ENCODE results near the gene MAML3. TPM values are rescaled to one million over a fixed set of nuclear protein-coding genes. Genes with fewer than 3 reads are reported as not detected.

The MAML3 gene
- total RNA-seq, 6 donors from 2014 or later, result 9.6 to 31.4 (median 14.5) TPM

- no peak overlapping the region for H3K27ac ChIP-seq
- H3K4me1 ChIP-seq, result peaks cover 10 to 28% (median 21%) of the 10 kb centered on the region in 4 donors
- TF ChIP-seq CTCF (IDR thresholded peaks at IDR 0.05) (no peak), EP300 (IDR thresholded peaks at IDR 0.05) (no peak), POLR2AphosphoS5 (IDR thresholded peaks at IDR 0.05) (no peak), POLR2A (IDR thresholded peaks at IDR 0.05) (no peak)
- no peak for DNase-seq
- H3K4me3 ChIP-seq, result no peak overlapping the region
- no peak for ATAC-seq (ENCODE audit: low FRiP score in 2 of 2)
- no peaks in the 10 kb centered on the region for H3K9me3 ChIP-seq
- no peaks in the 10 kb centered on the region for H3K36me3 ChIP-seq
- 65 to 75% methylated on average over 8 of the region's 8 CpGs for WGBS, 2 donors
- no peaks in the 10 kb centered on the region for H3K27me3 ChIP-seq
Measured at GRCh38 chr4:139795527-139796314, 358.3 kb downstream of the MAML3 start.

DNA sequence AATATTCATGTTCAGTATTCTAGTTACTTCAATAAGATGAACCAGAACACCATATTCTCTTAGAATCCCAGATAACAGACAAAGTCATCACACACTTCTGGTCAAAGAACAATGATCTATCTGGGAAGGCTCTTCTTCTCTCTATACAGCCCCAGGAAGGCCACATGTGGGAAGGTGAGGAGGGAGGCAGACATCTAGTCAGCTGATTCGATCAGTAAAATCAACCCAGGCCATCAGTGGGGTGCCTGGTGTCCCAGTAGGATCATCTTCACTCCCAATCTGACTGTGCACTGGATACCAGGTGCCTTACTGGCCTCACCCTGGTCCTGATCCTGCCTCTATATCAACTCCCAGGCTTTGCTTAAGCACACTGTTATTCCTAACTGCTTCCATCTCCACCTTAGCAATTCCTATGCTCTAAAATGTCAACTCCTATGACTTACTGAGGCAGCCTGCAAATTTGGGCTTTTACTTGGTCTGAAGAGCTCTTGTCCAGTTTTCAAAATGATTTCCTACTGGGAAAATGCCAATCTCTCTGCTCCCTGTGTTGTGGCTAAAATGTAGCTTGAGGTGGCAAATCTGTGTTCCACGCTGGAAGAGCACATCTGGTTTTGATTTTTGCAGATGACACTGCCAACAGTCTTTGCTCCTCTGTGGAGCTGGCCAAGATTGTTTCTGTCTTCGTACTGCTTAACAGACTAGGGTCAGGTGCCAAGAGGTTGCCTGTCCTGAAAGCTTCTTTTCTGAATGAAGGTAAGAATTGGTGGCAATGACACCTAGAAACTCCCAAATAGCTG, 359.6 kb downstream of the MAML3 start:
- no peaks in the 10 kb centered on the region for H3K27me3 ChIP-seq
- DNase-seq, result no peak
- no peak overlapping the region for H3K4me3 ChIP-seq
- H3K9me3 ChIP-seq, result no peaks in the 10 kb centered on the region
- peak in 1 of 2 donors; percentile 64 for ATAC-seq (ENCODE audit: low FRiP score in 2 of 2)
- H3K4me1 ChIP-seq, result peaks cover 3 to 16% (median 12%) of the 10 kb centered on the region in 4 donors
- whole genome bisulfite sequencing, 2 donors, result 50 to 78% methylated on average over 2 to 3 of the region's 3 CpGs
- TF ChIP-seq POLR2A (IDR thresholded peaks at IDR 0.05) (no peak), POLR2AphosphoS5 (IDR thresholded peaks at IDR 0.05) (no peak), EP300 (IDR thresholded peaks at IDR 0.05) (no peak), CTCF (IDR thresholded peaks at IDR 0.05) (no peak)
- no peaks in the 10 kb centered on the region for H3K36me3 ChIP-seq
- H3K27ac ChIP-seq, result no peak overlapping the region

DNA sequence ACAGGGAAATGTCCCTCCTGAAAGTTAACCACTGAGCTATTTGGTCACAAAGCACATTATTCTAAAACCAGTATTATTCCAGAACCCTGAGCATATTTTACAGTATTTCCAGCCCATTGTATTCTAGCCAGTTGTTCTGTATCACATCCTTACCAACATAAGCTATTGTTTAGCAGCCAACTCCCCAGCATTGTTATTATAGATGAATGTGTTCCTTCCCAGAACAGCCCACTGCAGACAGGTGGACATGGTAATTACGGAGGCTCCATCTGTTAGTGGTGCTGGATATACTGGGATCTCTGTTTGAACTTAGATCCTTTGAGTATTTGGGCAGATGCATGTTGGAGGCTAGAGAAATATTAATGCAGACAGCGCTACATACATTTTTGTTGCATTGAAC, 362.3 kb downstream of the MAML3 start:
- 87 to 93% methylated on average over 2 of the region's 2 CpGs for WGBS, 2 donors
- Histone ChIP-seq H3K27ac (no peak overlapping the region), H3K36me3 (no peaks in the 10 kb centered on the region), H3K4me1 (peaks cover 3 to 10% (median 5%) of the 10 kb centered on the region in 4 donors), H3K27me3 (no peaks in the 10 kb centered on the region), H3K4me3 (no peak overlapping the region), H3K9me3 (no peaks in the 10 kb centered on the region)
- DNase-seq, result no peak
- no peak for TF ChIP-seq EP300 (IDR thresholded peaks at IDR 0.05)
- TF ChIP-seq CTCF (IDR thresholded peaks at IDR 0.05), result no peak
- TF ChIP-seq POLR2AphosphoS5 (IDR thresholded peaks at IDR 0.05), result no peak
- TF ChIP-seq POLR2A (IDR thresholded peaks at IDR 0.05), result no peak
- no peak for ATAC-seq (ENCODE audit: low FRiP score in 2 of 2)

- DNase-seq (no peak), ATAC-seq (ENCODE audit: low FRiP score in 2 of 2) (no peak)
- Histone ChIP-seq H3K36me3 (no peaks in the 10 kb centered on the region), H3K27ac (no peak overlapping the region), H3K9me3 (no peaks in the 10 kb centered on the region), H3K27me3 (no peaks in the 10 kb centered on the region), H3K4me1 (peaks cover 3 to 10% (median 3%) of the 10 kb centered on the region in 4 donors), H3K4me3 (no peak overlapping the region)
- 96% methylated on average over 4 of the region's 4 CpGs for WGBS, 2 donors
- TF ChIP-seq EP300 (IDR thresholded peaks at IDR 0.05) (no peak), CTCF (IDR thresholded peaks at IDR 0.05) (no peak), POLR2A (IDR thresholded peaks at IDR 0.05) (no peak), POLR2AphosphoS5 (IDR thresholded peaks at IDR 0.05) (no peak)
Measured at GRCh38 chr4:139790291-139790690, 363.7 kb downstream of the MAML3 start.

Data from upper lobe of left lung (tissue), 6 donors.